HG02885 (cell line): ENCODE data around the gene CCND1.

Experiments
- ATAC-seq: cut with Tn5 transposase; IDR thresholded peaks from one replicate; pipeline ENCODE4 v1.9.1; 2021; ENCODE audit warnings: mild to moderate bottlenecking; ENCODE audit not compliant: unreplicated experiment, poor library complexity

CCND1 gene

DNA sequence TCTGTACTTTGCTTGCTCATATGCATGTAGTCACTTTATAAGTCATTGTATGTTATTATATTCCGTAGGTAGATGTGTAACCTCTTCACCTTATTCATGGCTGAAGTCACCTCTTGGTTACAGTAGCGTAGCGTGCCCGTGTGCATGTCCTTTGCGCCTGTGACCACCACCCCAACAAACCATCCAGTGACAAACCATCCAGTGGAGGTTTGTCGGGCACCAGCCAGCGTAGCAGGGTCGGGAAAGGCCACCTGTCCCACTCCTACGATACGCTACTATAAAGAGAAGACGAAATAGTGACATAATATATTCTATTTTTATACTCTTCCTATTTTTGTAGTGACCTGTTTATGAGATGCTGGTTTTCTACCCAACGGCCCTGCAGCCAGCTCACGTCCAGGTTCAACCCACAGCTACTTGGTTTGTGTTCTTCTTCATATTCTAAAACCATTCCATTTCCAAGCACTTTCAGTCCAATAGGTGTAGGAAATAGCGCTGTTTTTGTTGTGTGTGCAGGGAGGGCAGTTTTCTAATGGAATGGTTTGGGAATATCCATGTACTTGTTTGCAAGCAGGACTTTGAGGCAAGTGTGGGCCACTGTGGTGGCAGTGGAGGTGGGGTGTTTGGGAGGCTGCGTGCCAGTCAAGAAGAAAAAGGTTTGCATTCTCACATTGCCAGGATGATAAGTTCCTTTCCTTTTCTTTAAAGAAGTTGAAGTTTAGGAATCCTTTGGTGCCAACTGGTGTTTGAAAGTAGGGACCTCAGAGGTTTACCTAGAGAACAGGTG, 11.1 kb downstream of the CCND1 start:
- no peak for ATAC-seq

DNA sequence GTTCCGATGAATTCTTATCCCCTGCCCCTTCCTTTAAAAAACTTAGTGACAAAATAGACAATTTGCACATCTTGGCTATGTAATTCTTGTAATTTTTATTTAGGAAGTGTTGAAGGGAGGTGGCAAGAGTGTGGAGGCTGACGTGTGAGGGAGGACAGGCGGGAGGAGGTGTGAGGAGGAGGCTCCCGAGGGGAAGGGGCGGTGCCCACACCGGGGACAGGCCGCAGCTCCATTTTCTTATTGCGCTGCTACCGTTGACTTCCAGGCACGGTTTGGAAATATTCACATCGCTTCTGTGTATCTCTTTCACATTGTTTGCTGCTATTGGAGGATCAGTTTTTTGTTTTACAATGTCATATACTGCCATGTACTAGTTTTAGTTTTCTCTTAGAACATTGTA, 12.0 kb downstream of the CCND1 start:
- no peak for ATAC-seq

DNA sequence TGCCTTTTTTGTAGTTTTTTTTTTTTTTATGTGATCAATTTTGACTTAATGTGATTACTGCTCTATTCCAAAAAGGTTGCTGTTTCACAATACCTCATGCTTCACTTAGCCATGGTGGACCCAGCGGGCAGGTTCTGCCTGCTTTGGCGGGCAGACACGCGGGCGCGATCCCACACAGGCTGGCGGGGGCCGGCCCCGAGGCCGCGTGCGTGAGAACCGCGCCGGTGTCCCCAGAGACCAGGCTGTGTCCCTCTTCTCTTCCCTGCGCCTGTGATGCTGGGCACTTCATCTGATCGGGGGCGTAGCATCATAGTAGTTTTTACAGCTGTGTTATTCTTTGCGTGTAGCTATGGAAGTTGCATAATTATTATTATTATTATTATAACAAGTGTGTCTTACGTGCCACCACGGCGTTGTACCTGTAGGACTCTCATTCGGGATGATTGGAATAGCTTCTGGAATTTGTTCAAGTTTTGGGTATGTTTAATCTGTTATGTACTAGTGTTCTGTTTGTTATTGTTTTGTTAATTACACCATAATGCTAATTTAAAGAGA, 12.5 kb downstream of the CCND1 start:
- ATAC-seq = no peak

DNA sequence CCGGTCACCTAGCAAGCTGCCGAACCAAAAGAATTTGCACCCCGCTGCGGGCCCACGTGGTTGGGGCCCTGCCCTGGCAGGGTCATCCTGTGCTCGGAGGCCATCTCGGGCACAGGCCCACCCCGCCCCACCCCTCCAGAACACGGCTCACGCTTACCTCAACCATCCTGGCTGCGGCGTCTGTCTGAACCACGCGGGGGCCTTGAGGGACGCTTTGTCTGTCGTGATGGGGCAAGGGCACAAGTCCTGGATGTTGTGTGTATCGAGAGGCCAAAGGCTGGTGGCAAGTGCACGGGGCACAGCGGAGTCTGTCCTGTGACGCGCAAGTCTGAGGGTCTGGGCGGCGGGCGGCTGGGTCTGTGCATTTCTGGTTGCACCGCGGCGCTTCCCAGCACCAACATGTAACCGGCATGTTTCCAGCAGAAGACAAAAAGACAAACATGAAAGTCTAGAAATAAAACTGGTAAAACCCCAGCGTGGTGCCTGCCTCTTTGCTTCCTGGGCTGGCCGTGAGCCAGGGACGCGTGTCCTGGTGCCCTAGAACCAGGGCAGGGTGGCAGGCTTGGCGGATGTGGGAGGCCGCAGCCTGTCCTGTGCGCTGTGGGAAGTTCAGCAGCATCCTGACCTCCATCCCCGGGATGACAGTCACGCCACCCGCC, 13.2 kb downstream of the CCND1 start:
- ATAC-seq = no peak

DNA sequence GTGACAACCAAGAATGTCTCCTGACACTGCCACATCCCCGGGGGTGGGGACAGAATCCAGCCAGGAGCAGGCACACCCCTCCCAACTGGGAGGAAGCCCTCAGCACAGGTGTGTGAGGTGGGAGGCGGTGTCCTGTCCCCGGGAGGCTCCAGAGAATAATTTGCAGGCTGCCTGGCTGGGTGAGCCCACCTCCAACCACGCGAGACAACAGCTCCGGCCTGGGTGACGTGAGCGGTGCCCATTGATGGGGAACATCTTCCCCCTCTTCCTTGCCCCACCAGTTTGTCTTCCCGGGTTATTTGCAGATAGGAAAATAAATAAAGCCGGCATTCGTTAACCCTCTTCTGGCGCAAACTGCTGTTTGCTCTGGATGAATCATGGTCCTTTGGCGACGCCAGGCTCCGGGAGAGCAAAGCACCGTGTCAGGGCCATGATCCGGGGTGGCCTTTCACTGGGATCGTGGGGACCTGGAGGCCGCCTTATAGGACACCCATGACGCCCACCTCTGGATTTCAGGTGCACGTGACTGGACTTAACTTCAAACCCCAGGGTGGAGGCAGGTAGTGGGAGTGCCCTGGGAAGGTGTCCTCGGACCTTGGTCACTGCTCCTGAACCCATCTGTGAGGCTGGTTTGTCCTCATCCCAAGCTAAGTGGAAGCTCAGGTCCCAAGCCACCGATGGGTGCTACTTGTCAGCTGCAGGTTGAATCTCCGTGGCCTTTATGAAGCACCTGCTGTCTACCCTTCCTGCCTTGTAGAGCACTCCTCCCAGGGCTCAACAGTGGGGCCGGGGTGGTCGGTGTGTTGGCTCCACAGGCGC, 13.9 kb downstream of the CCND1 start:
- no peak for ATAC-seq

DNA sequence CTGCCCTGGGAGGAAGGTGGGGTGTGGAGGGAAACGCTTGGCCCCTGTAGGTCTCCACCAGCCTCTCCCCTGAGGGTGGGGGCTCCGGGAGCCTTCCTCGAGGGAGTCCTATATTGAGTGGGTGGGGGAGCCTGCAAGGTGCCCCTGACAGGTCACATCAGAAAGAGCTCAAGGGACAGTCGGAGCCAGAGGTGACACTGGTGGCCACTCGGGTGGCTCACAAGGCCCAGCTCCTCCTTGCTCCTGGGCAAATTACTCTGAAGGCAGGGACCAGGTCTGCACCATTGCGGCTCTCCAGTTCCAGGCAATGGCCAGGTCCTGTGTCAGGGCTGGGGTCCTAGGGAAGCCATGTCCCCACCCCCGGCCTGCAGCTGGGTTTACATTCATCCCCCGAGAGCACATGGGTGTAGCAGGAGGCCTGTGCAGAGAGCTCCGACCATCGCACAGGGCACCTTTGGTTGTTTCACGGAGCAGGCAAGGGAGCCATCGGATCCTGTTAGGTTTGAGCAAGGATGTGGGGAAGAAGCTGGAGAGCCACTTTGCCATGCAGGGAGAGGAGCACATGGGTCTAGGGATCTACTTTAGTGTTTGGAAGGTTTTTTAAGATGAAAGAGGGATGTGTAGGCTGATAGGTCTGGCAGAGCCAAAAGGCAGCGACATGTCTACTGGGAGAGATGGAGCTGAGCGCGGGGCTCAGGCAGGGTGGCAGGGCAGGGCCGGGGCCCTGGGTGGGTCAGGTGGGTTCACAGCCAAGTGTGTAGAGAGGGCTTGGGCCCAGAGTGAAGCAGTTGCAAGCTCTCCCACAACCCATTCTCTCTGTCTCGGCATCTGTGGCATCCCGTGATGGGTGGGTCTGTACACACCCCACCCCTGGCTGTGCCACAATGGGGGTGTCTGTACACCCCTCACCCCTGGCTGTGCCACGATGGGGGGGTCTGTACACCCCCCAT, 14.8 kb downstream of the CCND1 start:
- no peak for ATAC-seq

DNA sequence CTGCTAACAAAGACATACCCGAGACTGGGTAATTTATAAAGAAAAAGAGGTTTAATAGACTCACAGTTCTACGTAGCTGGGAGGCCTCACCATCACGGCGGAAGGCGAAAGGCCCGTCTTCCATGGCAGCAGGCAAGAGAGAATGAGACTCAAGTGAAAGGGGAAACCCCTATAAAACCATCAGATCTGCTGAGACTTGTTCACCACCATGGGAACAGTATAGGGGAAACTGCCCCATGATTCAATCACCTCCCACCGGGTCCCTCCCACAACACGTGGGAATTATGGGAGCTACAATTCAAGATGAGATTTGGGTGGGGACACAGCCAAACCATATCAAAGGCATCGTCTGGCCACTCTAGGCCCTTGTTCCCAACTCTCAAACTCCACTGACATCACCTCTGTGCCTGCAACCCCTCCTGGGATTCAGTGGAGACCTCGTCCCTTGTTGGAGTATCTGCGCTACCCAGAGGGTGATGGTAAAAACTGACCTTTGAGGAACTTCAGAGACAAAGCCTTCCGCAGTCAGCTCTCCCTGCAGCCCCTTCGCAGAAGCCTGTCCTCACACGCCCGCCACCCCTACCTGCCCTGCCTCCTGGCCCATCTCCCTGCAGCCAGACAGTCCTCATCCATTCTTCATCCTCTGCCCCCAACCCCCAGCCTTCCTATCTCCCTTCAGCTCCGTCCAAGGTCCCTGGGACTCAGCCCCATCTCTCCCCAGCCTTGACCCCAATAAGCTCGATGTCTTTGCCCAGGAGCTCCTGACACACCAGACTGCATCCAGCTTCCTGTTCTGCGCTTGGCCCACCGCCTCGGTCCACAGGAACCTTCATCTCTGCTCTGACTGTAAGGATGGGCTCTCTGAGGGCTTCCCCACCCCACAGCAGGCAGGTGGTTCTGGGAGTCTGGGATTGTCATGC, 15.8 kb downstream of the CCND1 start:
- ATAC-seq = no peak

DNA sequence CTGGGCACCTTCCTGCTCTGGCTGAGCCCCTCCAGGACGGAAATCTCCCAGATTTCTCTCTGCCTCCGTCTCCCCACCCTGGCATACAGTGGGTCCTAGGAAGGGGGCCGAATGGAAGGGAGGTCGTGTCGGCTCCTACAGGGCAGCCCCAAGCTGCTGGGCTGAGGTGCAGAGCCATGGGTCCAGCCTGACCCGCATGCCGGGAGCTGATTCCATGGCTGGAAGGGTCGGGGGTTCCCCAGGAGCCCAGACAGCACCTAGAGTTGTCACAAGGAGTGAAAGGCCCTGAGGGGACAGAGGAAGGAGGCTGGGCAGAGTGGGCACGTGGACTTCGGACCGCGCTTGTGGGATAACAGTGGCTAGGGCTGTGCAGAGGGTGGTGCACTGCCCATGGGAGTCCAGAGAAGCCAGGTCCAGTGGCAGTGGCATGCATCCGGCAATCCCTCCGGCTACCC, 16.5 kb downstream of the CCND1 start:
- ATAC-seq = no peak

DNA sequence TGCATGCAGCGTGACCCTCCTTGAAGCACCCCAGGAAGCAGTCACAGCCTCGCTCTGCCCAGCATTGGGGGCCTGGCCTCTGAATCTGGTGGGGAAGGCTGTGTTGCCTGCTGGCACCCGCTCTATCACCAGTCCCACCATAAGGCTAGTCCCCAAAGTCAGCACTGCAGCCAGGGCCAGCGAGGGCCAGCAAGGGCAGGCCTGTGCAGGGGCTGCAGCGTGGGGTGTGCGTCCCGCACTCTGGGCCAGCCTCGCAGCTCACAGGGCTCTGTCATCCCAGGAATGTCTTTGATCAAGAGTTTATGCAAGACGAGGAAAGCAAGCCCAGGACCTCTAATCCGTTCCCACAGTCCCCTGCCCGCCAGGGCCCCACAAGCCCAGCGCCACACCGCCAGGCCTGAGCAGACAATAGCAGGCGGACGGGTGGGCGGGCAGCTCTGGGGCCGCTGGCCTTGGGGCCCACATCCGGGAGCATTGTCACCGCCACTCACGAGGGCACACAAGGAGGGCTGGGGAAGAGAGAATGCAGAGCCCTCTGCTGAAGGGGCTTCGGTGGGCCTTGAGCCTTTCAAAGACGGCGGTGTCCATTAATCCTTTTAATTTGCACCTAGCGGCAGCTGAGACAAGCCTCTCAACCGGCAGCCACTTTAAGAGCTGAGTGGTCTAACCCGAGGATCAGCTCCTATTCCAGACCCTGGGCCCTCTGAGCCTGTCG, 17.1 kb downstream of the CCND1 start:
- ATAC-seq = no peak

DNA sequence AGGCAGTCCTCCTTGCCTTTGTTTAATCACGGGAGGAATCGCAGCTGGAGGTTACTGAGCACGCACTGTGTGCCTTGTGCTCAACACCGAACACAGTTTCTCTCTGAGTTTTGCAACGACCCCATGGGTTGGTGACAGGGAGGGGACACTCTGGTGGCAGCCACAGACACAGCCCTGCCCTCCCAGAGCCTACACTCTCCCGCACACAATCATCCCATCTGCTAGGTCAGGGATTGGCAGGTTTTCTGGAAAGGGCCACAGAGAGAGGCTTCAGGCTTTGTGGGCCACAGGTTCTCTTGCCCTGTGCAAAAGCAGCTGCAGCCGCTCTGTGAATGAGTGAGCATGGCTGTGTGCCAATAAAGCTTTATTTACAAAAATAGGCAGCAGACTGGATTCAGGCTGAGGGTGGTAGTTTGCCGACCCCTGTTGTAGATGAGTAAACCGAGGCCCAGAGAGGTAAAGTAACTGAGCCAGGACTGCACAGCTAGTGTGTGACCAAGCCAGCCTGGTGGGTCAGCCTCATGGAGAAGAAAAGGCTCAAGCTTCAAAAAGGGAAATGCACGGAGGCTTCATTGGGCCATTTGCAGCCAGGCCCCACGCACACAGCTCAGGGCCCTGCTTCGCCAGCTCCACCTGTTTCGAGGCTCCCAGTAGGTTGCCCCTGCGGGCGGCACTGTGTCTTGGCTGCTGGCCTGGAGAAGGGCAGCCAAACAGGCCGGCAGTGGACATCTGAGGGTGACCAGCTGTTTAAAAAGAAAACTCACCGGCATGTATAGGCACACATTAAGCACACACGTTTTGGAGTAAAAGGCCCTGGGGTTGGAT, 17.9 kb downstream of the CCND1 start:
- ATAC-seq = no peak

DNA sequence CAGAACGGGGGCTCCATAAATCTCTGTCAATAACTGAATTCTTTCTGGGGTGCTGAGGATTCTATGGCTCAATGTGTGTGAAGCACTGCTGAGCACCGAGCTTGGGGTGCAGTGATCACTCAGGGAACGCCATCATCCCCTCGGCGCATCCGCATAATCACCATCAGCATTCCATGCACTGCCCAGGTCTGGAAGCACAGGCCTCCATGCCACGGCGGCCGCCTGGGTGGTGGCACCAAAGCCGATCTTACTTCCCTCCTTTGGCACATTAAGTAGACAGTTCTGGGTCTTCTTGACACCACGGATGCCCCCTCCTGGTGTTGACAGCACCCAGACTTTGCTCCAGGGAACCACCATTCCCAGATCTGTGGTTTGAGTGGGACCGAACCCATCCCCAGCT, 18.6 kb downstream of the CCND1 start:
- ATAC-seq = no peak

DNA sequence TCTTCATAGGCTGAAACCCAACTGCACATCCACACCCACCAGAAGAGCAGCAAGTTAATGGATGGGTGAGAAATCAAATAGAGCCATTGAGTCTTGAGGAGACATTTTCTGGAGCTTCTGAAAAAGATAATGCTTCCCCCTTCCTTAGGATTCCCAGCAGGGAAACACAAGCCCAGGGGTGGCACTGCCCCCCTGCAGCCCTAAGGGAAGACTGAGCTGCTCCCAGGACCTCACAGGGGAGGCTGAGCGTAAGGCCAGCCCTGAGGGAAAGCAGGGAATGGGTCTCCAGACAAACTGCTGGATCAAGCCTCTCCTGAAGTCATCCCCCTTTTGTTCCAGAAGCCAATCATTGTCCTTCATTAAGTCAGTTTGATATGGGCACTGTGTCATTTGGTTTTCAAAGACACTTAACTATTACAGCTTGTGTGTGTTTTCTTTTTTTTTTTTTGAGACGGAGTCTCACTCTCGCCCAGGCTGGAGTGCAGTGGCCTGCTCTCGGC, 19.1 kb downstream of the CCND1 start:
- no peak for ATAC-seq

DNA sequence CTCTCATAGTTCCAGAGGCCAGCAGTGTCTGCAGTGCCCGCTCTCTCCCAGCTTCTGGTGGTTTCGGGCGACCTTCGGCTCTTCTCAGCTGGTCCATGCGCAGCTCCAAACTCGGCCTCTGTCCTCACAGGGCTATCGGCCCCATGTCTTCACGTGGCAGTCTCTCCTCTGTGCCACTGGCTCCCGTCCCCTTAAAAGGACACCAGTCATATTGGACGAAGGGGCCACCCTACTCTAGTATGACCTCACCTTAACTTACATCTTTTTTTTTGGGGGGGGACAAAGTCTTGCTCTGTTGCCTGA, 20.4 kb downstream of the CCND1 start:
- ATAC-seq = no peak

DNA sequence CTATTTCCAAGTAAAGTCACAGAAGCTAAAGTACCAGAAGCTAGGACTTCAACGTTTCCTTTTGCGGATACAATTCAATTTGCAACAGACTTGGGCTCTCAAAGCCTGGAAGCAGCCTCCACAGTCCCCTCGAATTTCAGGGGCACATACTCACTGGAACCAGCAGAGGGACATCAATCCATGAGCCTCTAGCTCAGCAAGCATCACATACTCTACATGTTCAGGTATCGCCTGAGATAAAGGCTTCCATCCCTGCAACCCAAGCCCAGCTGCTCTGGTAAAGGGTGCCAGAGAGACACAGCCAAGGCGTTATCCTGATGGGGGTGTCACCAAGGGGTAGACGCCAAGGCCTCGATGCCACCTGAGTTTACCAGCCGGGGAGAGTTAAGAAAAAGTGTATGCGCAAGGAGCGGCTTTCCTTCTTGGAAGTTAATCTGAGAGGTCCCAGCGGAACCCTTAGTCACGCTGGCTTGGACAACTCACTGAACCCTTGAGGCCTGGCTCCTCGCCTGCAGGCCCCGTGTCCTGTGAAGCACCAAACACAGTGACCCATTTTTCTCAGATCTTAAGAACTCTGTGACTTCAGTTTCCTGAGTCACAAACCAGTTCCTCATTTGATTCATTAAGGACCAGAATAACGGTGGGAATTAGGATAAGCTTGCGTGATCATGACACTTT, 21.2 kb downstream of the CCND1 start:
- no peak for ATAC-seq

DNA sequence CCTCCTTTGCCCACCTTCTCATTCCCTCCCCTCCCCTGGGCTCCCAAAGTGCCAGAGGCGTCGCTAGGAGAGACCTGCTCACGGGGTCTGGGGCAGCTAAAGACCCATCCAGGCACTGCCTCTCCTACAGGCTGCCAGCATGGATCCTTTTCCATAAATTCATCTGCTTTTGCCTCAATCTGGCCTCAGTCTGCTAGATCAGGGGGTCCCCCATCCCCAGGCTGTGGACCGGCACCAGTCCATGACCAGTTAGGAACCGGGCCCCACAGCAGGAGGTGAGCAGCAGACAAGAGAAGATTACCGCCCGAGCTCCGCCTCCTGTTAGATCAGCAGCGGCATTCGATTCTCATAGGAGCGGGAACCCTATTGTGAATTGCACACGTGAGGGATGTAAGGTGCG, 21.9 kb downstream of the CCND1 start:
- no peak for ATAC-seq

DNA sequence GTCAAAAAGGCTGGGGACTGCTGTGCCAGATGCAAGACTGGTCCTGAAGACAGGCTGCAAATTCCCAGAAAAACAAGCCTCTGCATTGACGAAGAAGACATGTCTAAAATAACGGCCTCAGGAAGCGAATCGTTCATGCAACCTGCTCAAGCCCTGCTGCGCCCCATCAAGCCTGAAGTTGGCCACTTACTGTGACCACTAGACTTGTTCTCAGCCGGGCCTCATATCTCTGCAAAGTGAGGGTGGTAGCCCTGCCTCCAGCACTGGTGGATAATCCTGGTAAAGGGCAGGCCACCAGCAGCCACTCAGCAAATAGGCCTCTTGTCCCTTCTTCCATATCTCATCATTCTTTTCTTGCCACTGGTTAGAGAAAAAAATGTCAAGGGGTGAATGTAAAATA, 22.4 kb downstream of the CCND1 start:
- no peak for ATAC-seq
